ENCODE data around the gene PLA2G2C. TPM values are rescaled to one million over a fixed set of nuclear protein-coding genes. Genes with fewer than 3 reads are reported as not detected.

The PLA2G2C gene
- total RNA-seq, 1 donor from 2014 or later, result not detected

- no peak for DNase-seq
- Mint-ChIP-seq H3K27ac (no peak overlapping the region), H3K36me3 (ENCODE audit: low read depth) (no peaks in the 10 kb centered on the region), H3K4me1 (peaks cover 9% of the 10 kb centered on the region), H3K27me3 (no peaks in the 10 kb centered on the region), H3K4me3 (no peak overlapping the region), H3K9me3 (peaks cover 1% of the 10 kb centered on the region)
- ChIA-PET CTCF (interaction anchor here (0.8 to 6.8 kb wide), 10 partner anchors 10 to 234 kb away, joined by 3 to 91 read pairs (median 4); no protein-coding TSS in a partner anchor), POLR2A (no interaction called here)
- peak; percentile 7 for TF ChIP-seq CTCF (IDR thresholded peaks at IDR 0.05)
- no peak for ATAC-seq (ENCODE audit: low read depth)
- intact Hi-C loops (cut with micrococcal nuclease), result loop anchor here (1.0 kb wide), 6 partner anchors 43 to 341 kb away; partner anchors contain the start of gene OTUD3
These were observed 33.8 kb downstream of the PLA2G2C start for GRCh38 chr1:20152599-20152930.

GRCh38 chr1:20151906-20152598, 34.3 kb downstream of the PLA2G2C start:
- peak; percentile 98 for ATAC-seq (ENCODE audit: low read depth)
- intact Hi-C loops (cut with micrococcal nuclease), result loop anchor here (1.0 kb wide), 6 partner anchors 43 to 341 kb away; partner anchors contain the start of gene OTUD3
- CTCF ChIA-PET, result interaction anchor here (0.6 to 6.8 kb wide), 11 partner anchors 11 to 233 kb away, joined by 3 to 91 read pairs (median 4); no protein-coding TSS in a partner anchor
- POLR2A ChIA-PET, result interaction anchor here (0.6 to 1.2 kb wide), 2 partner anchors 178 to 236 kb away, joined by 3 to 5 read pairs; no protein-coding TSS in a partner anchor
- no peaks in the 10 kb centered on the region for H3K36me3 Mint-ChIP-seq (ENCODE audit: low read depth)
- peak overlapping the region; percentile 80 for H3K4me3 Mint-ChIP-seq
- no peak overlapping the region for H3K27ac Mint-ChIP-seq
- TF ChIP-seq CTCF (IDR thresholded peaks at IDR 0.05), result peak; percentile 65
- peaks cover 9% of the 10 kb centered on the region for H3K4me1 Mint-ChIP-seq
- peak; percentile 74 for DNase-seq
- no peaks in the 10 kb centered on the region for H3K27me3 Mint-ChIP-seq
- H3K9me3 Mint-ChIP-seq, result no peaks in the 10 kb centered on the region

GRCh38 chr1:20150969-20151368, 35.3 kb downstream of the PLA2G2C start:
- no peaks in the 10 kb centered on the region for H3K9me3 Mint-ChIP-seq
- no peaks in the 10 kb centered on the region for H3K36me3 Mint-ChIP-seq (ENCODE audit: low read depth)
- H3K27ac Mint-ChIP-seq, result no peak overlapping the region
- POLR2A ChIA-PET, result no interaction called here
- ATAC-seq (ENCODE audit: low read depth) (no peak), DNase-seq (no peak)
- CTCF ChIA-PET, result interaction anchor here (2.1 to 6.8 kb wide), 4 partner anchors 44 to 232 kb away, joined by 14 to 91 read pairs (median 44); no protein-coding TSS in a partner anchor
- intact Hi-C loops (cut with micrococcal nuclease), result no loop called here
- H3K4me1 Mint-ChIP-seq, result peaks cover 9% of the 10 kb centered on the region
- no peaks in the 10 kb centered on the region for H3K27me3 Mint-ChIP-seq
- H3K4me3 Mint-ChIP-seq, result no peak overlapping the region
- no peak for TF ChIP-seq CTCF (IDR thresholded peaks at IDR 0.05)

GRCh38 chr1:20150326-20150705, 36.0 kb downstream of the PLA2G2C start:
- ChIA-PET CTCF (interaction anchor here (2.1 to 6.8 kb wide), 4 partner anchors 45 to 232 kb away, joined by 14 to 91 read pairs (median 44); no protein-coding TSS in a partner anchor), POLR2A (no interaction called here)
- ATAC-seq (ENCODE audit: low read depth), result no peak
- TF ChIP-seq CTCF (IDR thresholded peaks at IDR 0.05), result no peak
- Mint-ChIP-seq H3K9me3 (no peaks in the 10 kb centered on the region), H3K4me3 (no peak overlapping the region), H3K4me1 (peaks cover 9% of the 10 kb centered on the region), H3K27me3 (no peaks in the 10 kb centered on the region), H3K27ac (no peak overlapping the region), H3K36me3 (ENCODE audit: low read depth) (no peaks in the 10 kb centered on the region)
- no peak for DNase-seq
- intact Hi-C loops (cut with micrococcal nuclease), result no loop called here

GRCh38 chr1:20149601-20150325, 36.6 kb downstream of the PLA2G2C start:
- ChIA-PET CTCF (interaction anchor here (5.0 to 6.8 kb wide), 3 partner anchors 49 to 231 kb away, joined by 33 to 91 read pairs (median 54); no protein-coding TSS in a partner anchor), POLR2A (no interaction called here)
- no peak for ATAC-seq (ENCODE audit: low read depth)

More at GRCh38 chr1:20149601-20150325, 36.6 kb downstream of the PLA2G2C start:
- Mint-ChIP-seq H3K9me3 (no peaks in the 10 kb centered on the region), H3K4me1 (peaks cover 8% of the 10 kb centered on the region), H3K27me3 (no peaks in the 10 kb centered on the region), H3K4me3 (no peak overlapping the region), H3K36me3 (ENCODE audit: low read depth) (no peaks in the 10 kb centered on the region), H3K27ac (no peak overlapping the region)
- TF ChIP-seq CTCF (IDR thresholded peaks at IDR 0.05), result no peak
- intact Hi-C loops (cut with micrococcal nuclease), result no loop called here
- DNase-seq, result no peak

Data from activated B cell treated with CpG ODN at 0.5 μM for 24 hours (primary cell).